ENCODE data around the gene DPY19L1.
"Not testable (repeated sequence)": the region's sequence is repeated elsewhere in the genome, so short reads cannot be mapped to it uniquely, and the experiment has no call there.

Gene DPY19L1

DNA sequence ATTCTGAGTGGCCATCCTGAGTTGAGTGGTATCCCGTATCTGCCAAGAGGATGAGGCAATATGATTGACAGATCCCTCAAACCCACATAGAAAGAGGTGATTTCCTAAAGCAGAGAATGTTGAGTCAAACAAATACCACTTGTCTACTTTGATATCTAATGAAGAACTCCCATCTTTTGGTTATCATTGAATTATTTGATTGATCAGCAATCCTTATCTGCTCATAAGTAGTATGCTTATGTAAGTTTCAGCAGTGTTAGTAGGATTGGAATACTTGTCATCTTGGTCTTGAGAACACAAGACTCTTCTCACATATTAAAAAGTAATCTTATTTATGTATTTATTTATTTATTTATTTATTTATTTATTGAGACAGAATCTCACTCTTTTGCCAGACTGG lies 147.3 kb downstream of the DPY19L1 start:
- in situ Hi-C loops (cut with HindIII; ENCODE audit: low sequenced_read_pairs), result no loop called here
- no peak for TF ChIP-seq CTCF (IDR thresholded peaks at IDR 0.05; ENCODE audit: low read depth, low read length, missing control alignments)
- no peak for DNase-seq (ENCODE audit: low read depth)
- no peak overlapping the region for H3K4me3 ChIP-seq (ENCODE audit: low read depth, low read length)

- in situ Hi-C loops (cut with HindIII; ENCODE audit: low sequenced_read_pairs), result no loop called here
- DNase-seq (ENCODE audit: low read depth), result no peak
- TF ChIP-seq CTCF (IDR thresholded peaks at IDR 0.05; ENCODE audit: low read depth, low read length, missing control alignments), result no peak
- no peak overlapping the region for H3K4me3 ChIP-seq (ENCODE audit: low read depth, low read length)
Measured at GRCh38 chr7:34886856-34887255, 150.4 kb downstream of the DPY19L1 start.

- H3K4me3 ChIP-seq (ENCODE audit: low read depth, low read length); in situ Hi-C loops (cut with HindIII; ENCODE audit: low sequenced_read_pairs); DNase-seq (ENCODE audit: low read depth): not testable (repeated sequence)
Measured at GRCh38 chr7:34883855-34884254, 153.4 kb downstream of the DPY19L1 start.

- H3K4me3 ChIP-seq (ENCODE audit: low read depth, low read length), result no peak overlapping the region
- no peak for TF ChIP-seq CTCF (IDR thresholded peaks at IDR 0.05; ENCODE audit: low read depth, low read length, missing control alignments)
- in situ Hi-C loops (cut with HindIII; ENCODE audit: low sequenced_read_pairs), result no loop called here
- DNase-seq (ENCODE audit: low read depth), result no peak
Measured at GRCh38 chr7:34879871-34880270, 157.4 kb downstream of the DPY19L1 start.

GRCh38 chr7:34878944-34879735 lies 158.1 kb downstream of the DPY19L1 start:
- DNase-seq (ENCODE audit: low read depth); H3K4me3 ChIP-seq (ENCODE audit: low read depth, low read length); in situ Hi-C loops (cut with HindIII; ENCODE audit: low sequenced_read_pairs): not testable (repeated sequence)
